Measurements from ENCODE around the gene HLF. TPM values are rescaled to one million over a fixed set of nuclear protein-coding genes. Genes with fewer than 3 reads are reported as not detected.

HLF gene
- total RNA-seq, 1 donor from 2014 or later = 0.32 TPM

- H3K27ac Mint-ChIP-seq (ENCODE audit: unreplicated experiment) = no peak overlapping the region
- DNase-seq = no peak
- H3K4me3 Mint-ChIP-seq (ENCODE audit: unreplicated experiment) = no peak overlapping the region
- H3K27me3 Mint-ChIP-seq (ENCODE audit: unreplicated experiment) = peaks cover 3% of the 10 kb centered on the region
- H3K36me3 Mint-ChIP-seq (ENCODE audit: unreplicated experiment) = peaks cover 19% of the 10 kb centered on the region
- peaks cover 5% of the 10 kb centered on the region for H3K9me3 Mint-ChIP-seq (ENCODE audit: unreplicated experiment)
- H3K4me1 Mint-ChIP-seq (ENCODE audit: low read depth, unreplicated experiment) = peaks cover 12% of the 10 kb centered on the region
- TF ChIP-seq CTCF (IDR thresholded peaks at IDR 0.05; ENCODE audit: partially characterized antibody, unreplicated experiment) = no peak
Observed at GRCh38 chr17:55363033-55363432, 98.3 kb downstream of the HLF start.

DNA sequence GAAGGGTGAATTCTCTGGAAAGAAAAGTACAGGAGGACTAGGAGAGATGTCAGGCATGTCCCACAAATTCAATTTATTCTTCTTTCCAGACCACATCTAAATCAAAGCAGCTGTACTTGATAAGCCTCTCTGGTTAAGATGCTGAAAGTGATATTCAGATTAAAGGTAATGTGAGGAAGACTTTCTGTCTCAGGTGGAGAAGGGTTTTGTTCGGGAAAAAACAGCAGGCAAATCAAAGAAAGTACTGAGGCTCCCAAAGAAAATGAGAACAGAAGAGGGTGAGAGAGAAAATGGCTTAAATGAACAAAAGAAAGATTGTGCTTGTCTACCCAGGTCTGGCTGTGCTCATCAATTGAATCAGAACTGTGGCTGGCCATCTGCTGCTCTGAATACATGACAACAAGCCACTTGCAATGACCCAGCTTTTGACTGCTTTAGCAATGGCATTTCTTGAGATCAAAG lies 101.3 kb downstream of the HLF start:
- H3K4me1 Mint-ChIP-seq (ENCODE audit: low read depth, unreplicated experiment) = peaks cover 27% of the 10 kb centered on the region
- peaks cover 3% of the 10 kb centered on the region for H3K27me3 Mint-ChIP-seq (ENCODE audit: unreplicated experiment)
- peaks cover 11% of the 10 kb centered on the region for H3K9me3 Mint-ChIP-seq (ENCODE audit: unreplicated experiment)
- no peak for TF ChIP-seq CTCF (IDR thresholded peaks at IDR 0.05; ENCODE audit: partially characterized antibody, unreplicated experiment)
- no peak overlapping the region for H3K4me3 Mint-ChIP-seq (ENCODE audit: unreplicated experiment)
- DNase-seq = no peak
- H3K27ac Mint-ChIP-seq (ENCODE audit: unreplicated experiment) = peak overlapping the region; percentile 83
- peaks cover 12% of the 10 kb centered on the region for H3K36me3 Mint-ChIP-seq (ENCODE audit: unreplicated experiment)

DNA sequence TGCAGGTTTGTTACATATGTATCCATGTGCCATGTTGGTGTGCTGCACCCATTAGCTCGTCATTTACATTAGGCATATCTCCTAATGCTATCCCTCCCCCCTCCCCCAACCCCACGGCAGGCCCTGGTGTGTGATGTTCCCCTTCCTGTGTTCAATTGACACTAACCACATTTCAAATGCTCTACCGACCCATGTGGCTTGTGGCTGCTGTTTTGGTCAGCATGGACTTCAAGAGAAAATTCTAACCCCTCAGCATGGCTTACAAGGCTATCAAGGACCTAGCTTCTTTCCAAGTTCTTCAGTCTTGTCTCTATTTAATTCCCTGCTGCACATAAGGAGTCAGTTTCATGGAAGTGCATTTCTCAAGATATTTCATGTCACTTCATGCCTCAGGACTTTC lies 103.9 kb downstream of the HLF start:
- Mint-ChIP-seq H3K27ac (ENCODE audit: unreplicated experiment) (no peak overlapping the region), H3K4me1 (ENCODE audit: low read depth, unreplicated experiment) (peaks cover 31% of the 10 kb centered on the region), H3K27me3 (ENCODE audit: unreplicated experiment) (peaks cover 2% of the 10 kb centered on the region), H3K9me3 (ENCODE audit: unreplicated experiment) (peaks cover 14% of the 10 kb centered on the region), H3K36me3 (ENCODE audit: unreplicated experiment) (peaks cover 8% of the 10 kb centered on the region), H3K4me3 (ENCODE audit: unreplicated experiment) (no peak overlapping the region)
- no peak for DNase-seq
- TF ChIP-seq CTCF (IDR thresholded peaks at IDR 0.05; ENCODE audit: partially characterized antibody, unreplicated experiment) = no peak

Other genes starting within 250 kb of the HLF start
- 60.6 TPM for gene MMD, start 156.9 kb downstream of the HLF start, total RNA-seq (ENCODE audit: unreplicated experiment)
- not detected for gene SMIM36, start 246.5 kb downstream of the HLF start, total RNA-seq (ENCODE audit: unreplicated experiment)

All from glutamatergic neuron (in vitro differentiated cells).